Measurements from ENCODE around the gene STX18. TPM values are rescaled to one million over a fixed set of nuclear protein-coding genes. Genes with fewer than 3 reads are reported as not detected.
"Not testable (repeated sequence)": the region's sequence is repeated elsewhere in the genome, so short reads cannot be mapped to it uniquely, and the experiment has no call there.

The STX18 gene
- total RNA-seq, 1 donor from 2014 or later: 41.7 TPM

DNA sequence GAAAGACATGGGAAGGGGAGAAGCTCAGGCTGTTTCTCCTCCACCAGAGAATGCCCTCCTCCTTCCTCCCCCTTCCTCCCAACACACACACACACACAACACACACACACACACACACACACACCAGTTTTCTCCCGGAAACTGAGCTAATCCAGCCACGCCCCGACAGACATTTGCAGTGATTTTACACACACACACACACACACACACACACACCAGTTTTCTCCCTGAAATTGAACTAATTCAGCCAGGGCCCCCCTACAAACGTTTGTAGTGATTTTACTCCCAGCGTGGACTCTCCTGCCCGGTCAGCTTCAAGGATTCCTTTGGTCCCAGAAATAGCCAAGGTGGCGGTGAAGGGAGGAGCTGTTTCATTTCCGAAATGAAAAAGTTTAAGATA is 32.9 kb upstream of the STX18 start:
- peak; percentile 37 to 60 for DNase-seq (ENCODE audit: low spot score in 2 of 2, unreplicated experiment in 2 of 2)
- TF ChIP-seq, protein P1, sequence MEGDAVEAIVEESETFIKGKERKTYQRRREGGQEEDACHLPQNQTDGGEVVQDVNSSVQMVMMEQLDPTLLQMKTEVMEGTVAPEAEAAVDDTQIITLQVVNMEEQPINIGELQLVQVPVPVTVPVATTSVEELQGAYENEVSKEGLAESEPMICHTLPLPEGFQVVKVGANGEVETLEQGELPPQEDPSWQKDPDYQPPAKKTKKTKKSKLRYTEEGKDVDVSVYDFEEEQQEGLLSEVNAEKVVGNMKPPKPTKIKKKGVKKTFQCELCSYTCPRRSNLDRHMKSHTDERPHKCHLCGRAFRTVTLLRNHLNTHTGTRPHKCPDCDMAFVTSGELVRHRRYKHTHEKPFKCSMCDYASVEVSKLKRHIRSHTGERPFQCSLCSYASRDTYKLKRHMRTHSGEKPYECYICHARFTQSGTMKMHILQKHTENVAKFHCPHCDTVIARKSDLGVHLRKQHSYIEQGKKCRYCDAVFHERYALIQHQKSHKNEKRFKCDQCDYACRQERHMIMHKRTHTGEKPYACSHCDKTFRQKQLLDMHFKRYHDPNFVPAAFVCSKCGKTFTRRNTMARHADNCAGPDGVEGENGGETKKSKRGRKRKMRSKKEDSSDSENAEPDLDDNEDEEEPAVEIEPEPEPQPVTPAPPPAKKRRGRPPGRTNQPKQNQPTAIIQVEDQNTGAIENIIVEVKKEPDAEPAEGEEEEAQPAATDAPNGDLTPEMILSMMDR (IDR thresholded peaks at IDR 0.05; ENCODE audit: unreplicated experiment): no peak
- Mint-ChIP-seq H3K4me3 (peak overlapping the region; percentile 77), H3K27me3 (ENCODE audit: low read depth) (no peaks in the 10 kb centered on the region), H3K4me1 (peaks cover 18% of the 10 kb centered on the region), H3K36me3 (peaks cover 20% of the 10 kb centered on the region), H3K27ac (peak overlapping the region; percentile 86), H3K9me3 (peaks cover 5% of the 10 kb centered on the region)

DNA sequence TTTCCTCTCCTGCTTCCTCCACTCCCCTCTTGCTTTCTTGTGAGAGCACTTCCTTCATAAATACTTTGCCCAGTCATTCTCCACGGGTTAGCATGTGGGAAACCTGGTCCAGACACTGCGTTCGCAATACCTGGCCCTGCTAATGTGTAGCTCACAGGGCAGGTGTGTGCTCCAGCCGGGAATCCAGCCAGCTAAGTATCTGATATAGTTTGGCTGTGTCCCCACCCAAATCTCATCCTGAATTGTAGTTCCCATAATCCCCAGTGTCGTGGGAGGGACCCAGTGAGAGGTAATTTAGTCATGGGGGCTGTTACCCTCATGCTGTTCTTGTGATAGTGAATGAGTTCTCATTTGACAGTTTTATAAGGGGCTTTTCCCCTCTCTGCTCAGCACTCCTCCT is 32.2 kb upstream of the STX18 start:
- peaks cover 12% of the 10 kb centered on the region for H3K9me3 Mint-ChIP-seq
- H3K36me3 Mint-ChIP-seq: peaks cover 24% of the 10 kb centered on the region
- H3K27ac Mint-ChIP-seq: peak overlapping the region; percentile 86
- TF ChIP-seq, protein P1 (IDR thresholded peaks at IDR 0.05; ENCODE audit: unreplicated experiment): no peak
- peaks cover 18% of the 10 kb centered on the region for H3K4me1 Mint-ChIP-seq
- DNase-seq (ENCODE audit: low spot score in 2 of 2, unreplicated experiment in 2 of 2): no peak
- no peaks in the 10 kb centered on the region for H3K27me3 Mint-ChIP-seq (ENCODE audit: low read depth)
- H3K4me3 Mint-ChIP-seq: peak overlapping the region; percentile 77

DNA sequence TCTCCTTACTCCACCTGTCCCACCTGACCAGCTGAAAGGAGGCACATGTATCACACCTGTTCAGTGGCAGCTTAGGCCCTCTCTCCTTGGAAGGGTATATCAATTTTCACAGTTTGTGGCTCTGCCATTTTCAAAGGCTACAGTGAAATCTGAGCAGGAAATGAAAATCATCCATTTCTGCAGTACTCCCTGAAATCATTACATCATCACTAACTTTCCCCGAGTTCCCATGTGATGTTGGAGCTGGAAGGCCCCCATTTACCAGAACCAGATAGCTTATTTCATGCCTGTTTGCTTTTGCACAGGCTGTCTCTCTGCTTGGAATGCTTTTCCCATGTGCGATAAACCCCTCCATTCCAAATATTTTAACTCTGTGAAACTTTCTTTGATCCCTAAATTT is 31.0 kb upstream of the STX18 start:
- Mint-ChIP-seq H3K36me3 (peaks cover 28% of the 10 kb centered on the region), H3K4me1 (peaks cover 18% of the 10 kb centered on the region), H3K9me3 (peaks cover 13% of the 10 kb centered on the region), H3K27me3 (ENCODE audit: low read depth) (no peaks in the 10 kb centered on the region), H3K27ac (peak overlapping the region; percentile 82), H3K4me3 (no peak overlapping the region)
- TF ChIP-seq, protein P1 (IDR thresholded peaks at IDR 0.05; ENCODE audit: unreplicated experiment): no peak
- DNase-seq (ENCODE audit: low spot score in 2 of 2, unreplicated experiment in 2 of 2): no peak

DNA sequence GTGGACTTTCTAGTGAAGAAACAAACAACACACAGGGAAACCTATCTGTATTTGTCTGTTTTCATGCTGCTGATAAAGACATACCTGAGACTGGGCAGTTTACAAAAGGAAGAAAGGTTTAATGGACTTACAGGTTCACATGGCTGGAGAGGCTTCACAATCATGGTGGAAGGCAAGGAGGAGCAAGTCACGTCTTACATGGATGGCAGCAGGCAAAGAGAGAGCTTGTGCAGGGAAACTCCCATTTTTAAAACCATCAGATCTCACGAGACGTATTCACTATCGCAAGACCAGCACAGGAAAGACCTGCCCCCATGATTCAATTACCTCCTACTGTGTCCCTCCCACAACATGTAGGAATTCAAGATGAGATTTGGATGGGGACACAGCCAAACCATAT is 28.0 kb upstream of the STX18 start:
- peaks cover 41% of the 10 kb centered on the region for H3K36me3 Mint-ChIP-seq
- not testable (repeated sequence) for H3K27me3 Mint-ChIP-seq (ENCODE audit: low read depth); H3K4me3 Mint-ChIP-seq; DNase-seq (ENCODE audit: low spot score in 2 of 2, unreplicated experiment in 2 of 2); H3K27ac Mint-ChIP-seq
- peaks cover 14% of the 10 kb centered on the region for H3K4me1 Mint-ChIP-seq
- H3K9me3 Mint-ChIP-seq: peaks cover 19% of the 10 kb centered on the region

DNA sequence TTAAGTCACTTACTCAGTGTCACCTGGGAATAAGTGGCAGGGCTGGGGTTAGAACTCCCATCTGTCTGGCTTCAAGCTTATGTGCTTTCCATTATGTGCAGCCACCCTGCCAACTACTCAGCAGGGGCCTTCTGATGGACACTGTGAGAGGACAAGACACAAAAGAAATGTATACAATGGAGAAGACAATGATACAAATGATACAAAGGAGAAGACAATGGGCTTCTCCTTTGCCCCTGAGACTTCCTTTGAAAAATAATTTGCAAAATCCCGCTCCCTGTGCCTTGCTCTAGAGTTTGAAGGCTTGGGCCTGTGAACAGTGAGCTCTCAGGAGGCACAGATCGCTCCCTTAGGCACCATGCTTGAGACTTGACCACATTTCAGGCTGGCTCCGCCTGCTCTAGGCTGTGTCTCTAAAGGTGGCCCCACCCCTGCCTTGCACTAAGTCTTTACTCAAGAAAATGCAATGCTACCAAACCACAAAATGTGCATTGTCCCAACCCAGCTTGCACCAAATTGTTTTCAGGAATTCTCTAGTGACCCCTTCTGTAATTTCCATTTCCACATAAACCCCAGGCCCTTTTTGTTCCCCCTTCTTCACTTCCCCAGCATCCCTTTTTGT is 27.1 kb upstream of the STX18 start:
- Mint-ChIP-seq H3K36me3 (peaks cover 49% of the 10 kb centered on the region), H3K4me1 (peaks cover 4% of the 10 kb centered on the region), H3K27me3 (ENCODE audit: low read depth) (no peaks in the 10 kb centered on the region), H3K27ac (no peak overlapping the region), H3K9me3 (peaks cover 23% of the 10 kb centered on the region), H3K4me3 (no peak overlapping the region)
- no peak for DNase-seq (ENCODE audit: low spot score in 2 of 2, unreplicated experiment in 2 of 2)
- TF ChIP-seq, protein P1 (IDR thresholded peaks at IDR 0.05; ENCODE audit: unreplicated experiment): no peak

DNA sequence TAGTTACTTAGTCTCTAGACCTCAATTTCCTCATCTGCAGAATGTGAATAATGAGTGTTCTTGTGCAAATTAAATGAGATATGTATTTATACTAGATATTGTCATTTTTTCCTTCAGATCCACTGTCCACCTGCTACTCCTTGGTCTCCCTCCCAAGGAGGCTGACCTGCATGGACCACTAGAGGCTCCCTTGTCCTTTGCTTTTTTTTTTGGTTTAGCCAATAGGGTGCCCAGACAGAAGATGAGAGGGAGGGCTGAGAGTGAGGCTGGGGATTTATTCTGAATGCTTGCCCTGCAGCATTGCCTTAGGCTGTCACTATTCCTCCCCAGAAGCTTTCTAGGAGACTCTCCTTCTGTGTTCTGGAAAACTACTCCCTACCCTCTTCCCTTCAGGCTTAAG is 24.5 kb upstream of the STX18 start:
- not testable (repeated sequence) for H3K27ac Mint-ChIP-seq; H3K4me3 Mint-ChIP-seq; H3K4me1 Mint-ChIP-seq; DNase-seq (ENCODE audit: low spot score in 2 of 2, unreplicated experiment in 2 of 2); H3K27me3 Mint-ChIP-seq (ENCODE audit: low read depth)
- Mint-ChIP-seq H3K9me3 (peaks cover 23% of the 10 kb centered on the region), H3K36me3 (peaks cover 59% of the 10 kb centered on the region)

DNA sequence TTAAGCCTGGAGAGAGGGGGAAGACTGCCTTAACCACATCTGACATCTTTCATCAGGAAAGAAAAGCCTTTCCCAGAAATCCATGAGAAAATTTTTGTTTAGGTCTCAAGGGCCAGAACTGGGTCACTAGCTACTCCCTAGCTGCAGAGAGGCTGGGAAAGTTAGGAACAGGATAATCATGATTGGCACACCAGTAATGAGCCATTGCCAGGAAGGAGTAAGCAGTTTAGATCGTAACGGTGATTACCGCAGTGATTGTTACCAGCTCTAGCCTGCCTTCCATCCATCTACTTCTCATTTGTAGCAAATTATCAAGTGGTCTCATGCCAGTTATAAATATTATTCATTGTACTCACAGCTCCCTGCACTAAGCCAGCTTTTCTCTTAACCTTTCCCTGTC is 22.7 kb upstream of the STX18 start:
- Mint-ChIP-seq H3K27ac (no peak overlapping the region), H3K27me3 (ENCODE audit: low read depth) (no peaks in the 10 kb centered on the region), H3K9me3 (peaks cover 15% of the 10 kb centered on the region), H3K36me3 (peaks cover 42% of the 10 kb centered on the region), H3K4me3 (no peak overlapping the region), H3K4me1 (peaks cover 3% of the 10 kb centered on the region)
- no peak for DNase-seq (ENCODE audit: low spot score in 2 of 2, unreplicated experiment in 2 of 2)
- TF ChIP-seq, protein P1 (IDR thresholded peaks at IDR 0.05; ENCODE audit: unreplicated experiment): no peak

Measured in mesothelial cell of epicardium (in vitro differentiated cells).